ENCODE measurements around the gene ATXN3L.

DNA sequence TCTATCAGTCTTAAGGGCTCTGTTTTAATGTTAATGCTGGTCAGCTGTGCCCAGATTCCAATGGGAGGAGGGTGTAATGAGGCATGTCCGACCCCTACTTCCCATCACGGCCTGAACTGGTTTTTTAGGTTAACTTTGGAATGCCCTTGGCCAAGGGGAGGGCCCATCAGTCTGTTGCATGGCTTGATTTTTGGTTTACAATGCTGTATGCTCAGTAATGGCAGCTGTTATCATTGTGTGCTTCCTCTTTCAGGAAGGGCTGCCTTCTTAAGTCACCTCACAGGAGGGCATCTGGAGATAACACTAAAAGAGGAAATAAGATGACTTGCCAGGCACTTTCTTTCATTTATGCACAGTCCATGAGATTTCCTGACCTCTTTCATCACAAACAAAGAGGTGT is 36.3 kb downstream of the ATXN3L start:
- TF ChIP-seq, protein P1, sequence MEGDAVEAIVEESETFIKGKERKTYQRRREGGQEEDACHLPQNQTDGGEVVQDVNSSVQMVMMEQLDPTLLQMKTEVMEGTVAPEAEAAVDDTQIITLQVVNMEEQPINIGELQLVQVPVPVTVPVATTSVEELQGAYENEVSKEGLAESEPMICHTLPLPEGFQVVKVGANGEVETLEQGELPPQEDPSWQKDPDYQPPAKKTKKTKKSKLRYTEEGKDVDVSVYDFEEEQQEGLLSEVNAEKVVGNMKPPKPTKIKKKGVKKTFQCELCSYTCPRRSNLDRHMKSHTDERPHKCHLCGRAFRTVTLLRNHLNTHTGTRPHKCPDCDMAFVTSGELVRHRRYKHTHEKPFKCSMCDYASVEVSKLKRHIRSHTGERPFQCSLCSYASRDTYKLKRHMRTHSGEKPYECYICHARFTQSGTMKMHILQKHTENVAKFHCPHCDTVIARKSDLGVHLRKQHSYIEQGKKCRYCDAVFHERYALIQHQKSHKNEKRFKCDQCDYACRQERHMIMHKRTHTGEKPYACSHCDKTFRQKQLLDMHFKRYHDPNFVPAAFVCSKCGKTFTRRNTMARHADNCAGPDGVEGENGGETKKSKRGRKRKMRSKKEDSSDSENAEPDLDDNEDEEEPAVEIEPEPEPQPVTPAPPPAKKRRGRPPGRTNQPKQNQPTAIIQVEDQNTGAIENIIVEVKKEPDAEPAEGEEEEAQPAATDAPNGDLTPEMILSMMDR (IDR thresholded peaks at IDR 0.05) = no peak
- no peak for TF ChIP-seq POLR2A (IDR thresholded peaks at IDR 0.05)
- no peak for TF ChIP-seq POLR2AphosphoS5 (IDR thresholded peaks at IDR 0.05)
- TF ChIP-seq EP300 (IDR thresholded peaks at IDR 0.05) = no peak

Data from sigmoid colon (tissue), 4 donors.